GM20000 (cell line): ENCODE measurements around the gene COX19.

ENCODE experiments used
- DNase-seq: peaks from one replicate; pipeline ENCODE4 v3.0.0; 2012; ENCODE audit warnings: low spot score
- TF ChIP-seq, protein P1 (sequence below): IDR thresholded peaks from 2 replicates; pipeline ENCODE4 v1.5.1; 2012; ENCODE audit warnings: mild to moderate bottlenecking, control low read depth; ENCODE audit errors: extremely low read depth, missing control alignments

Gene COX19

GRCh38 chr7:922334-923107, 52.8 kb downstream of the COX19 start:
- no peak for DNase-seq
- TF ChIP-seq, protein P1, sequence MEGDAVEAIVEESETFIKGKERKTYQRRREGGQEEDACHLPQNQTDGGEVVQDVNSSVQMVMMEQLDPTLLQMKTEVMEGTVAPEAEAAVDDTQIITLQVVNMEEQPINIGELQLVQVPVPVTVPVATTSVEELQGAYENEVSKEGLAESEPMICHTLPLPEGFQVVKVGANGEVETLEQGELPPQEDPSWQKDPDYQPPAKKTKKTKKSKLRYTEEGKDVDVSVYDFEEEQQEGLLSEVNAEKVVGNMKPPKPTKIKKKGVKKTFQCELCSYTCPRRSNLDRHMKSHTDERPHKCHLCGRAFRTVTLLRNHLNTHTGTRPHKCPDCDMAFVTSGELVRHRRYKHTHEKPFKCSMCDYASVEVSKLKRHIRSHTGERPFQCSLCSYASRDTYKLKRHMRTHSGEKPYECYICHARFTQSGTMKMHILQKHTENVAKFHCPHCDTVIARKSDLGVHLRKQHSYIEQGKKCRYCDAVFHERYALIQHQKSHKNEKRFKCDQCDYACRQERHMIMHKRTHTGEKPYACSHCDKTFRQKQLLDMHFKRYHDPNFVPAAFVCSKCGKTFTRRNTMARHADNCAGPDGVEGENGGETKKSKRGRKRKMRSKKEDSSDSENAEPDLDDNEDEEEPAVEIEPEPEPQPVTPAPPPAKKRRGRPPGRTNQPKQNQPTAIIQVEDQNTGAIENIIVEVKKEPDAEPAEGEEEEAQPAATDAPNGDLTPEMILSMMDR: no peak

GRCh38 chr7:921581-922333, 53.6 kb downstream of the COX19 start:
- TF ChIP-seq, protein P1: no peak
- DNase-seq: no peak

GRCh38 chr7:921071-921461, 54.3 kb downstream of the COX19 start:
- no peak for DNase-seq
- TF ChIP-seq, protein P1: no peak

DNA sequence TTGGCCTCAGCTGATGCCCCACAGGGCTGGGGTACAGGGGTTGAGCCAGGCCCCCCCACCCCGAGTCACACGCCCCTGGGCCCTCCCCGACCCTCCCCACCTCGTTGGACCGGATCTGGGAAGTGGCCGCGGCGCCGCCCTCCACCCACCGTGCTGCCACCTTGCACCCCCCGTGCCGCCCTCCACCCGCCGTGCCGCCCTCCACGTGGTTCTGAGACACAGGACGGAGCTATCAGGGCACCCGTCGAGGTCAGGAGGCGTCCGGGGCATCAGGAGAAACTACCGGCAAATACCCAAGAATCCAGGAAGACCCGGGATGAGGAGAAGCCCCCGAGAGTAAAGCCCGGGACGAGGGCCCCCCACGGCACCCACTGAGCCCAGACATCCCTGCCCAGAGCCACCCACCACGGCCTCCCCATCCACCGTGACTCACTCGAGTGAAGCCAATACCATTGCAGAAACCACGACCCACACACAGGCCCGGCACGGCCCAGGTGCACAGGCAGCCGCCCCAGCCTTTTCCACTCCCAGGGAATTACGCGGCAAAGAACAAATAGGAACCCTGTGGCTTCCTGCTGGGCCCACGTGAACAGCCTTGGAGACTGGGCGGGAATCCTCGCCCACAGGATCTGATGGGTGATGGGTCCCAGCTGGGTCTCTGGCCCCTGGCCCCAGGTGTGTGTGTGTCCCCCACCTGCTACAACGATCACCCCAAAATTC, 54.8 kb downstream of the COX19 start:
- no peak for DNase-seq
- TF ChIP-seq, protein P1: no peak

- TF ChIP-seq, protein P1: no peak
- no peak for DNase-seq
These were observed 55.4 kb downstream of the COX19 start for GRCh38 chr7:919924-920341.

DNA sequence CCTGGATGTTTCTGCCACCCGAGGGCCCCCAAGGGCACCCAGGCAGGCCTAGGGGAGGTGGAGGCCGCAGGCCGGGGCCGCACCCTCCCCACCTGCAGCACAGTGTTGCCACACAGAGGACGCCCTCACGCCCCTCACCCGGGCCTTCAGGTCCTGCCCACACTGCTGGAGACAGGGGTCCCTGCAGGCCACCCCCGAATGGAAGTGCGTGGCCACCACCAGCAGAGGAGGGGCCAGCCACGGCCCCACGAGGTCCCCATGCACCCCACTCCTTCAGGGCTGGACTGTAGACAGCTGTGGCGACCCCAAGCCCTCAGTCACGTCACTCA, 56.3 kb downstream of the COX19 start:
- no peak for DNase-seq
- TF ChIP-seq, protein P1: no peak
